Liver (tissue), 9 donors: Measurements from ENCODE around the gene RCE1. TPM values are rescaled to one million over a fixed set of nuclear protein-coding genes. Genes with fewer than 3 reads are reported as not detected.

ENCODE experiments used
- DNase-seq: peaks from one replicate; pipeline ENCODE4 v3.0.0-alpha.2; 2017; ENCODE audit warnings: low spot score
- H3K27ac ChIP-seq, 2 donors: one replicate each; pipeline ENCODE4 v1.7.0; 2013; ENCODE audit warnings: inconsistent platforms in 2 of 2, low read length in 2 of 2, control low read depth in 1 of 2, low read depth in 1 of 2, mild to moderate bottlenecking in 1 of 2
- H3K27me3 ChIP-seq, 4 donors: one replicate each; pipeline versions ENCODE4 v1.6.1 to v1.7.0; 2013; ENCODE audit warnings: low read length in 3 of 4, inconsistent platforms in 1 of 4, mild to moderate bottlenecking in 1 of 4, moderate library complexity in 1 of 4; ENCODE audit not compliant: control insufficient read depth in 4 of 4, insufficient read depth in 4 of 4
- H3K36me3 ChIP-seq, 4 donors: one replicate each; pipeline versions ENCODE4 v1.6.1 to v1.7.0; 2013; ENCODE audit warnings: low read length in 3 of 4, mild to moderate bottlenecking in 3 of 4, low read depth in 1 of 4, moderate library complexity in 1 of 4; ENCODE audit not compliant: control insufficient read depth in 4 of 4, insufficient read depth in 3 of 4
- H3K4me1 ChIP-seq, 4 donors: one replicate each; pipeline versions ENCODE4 v1.6.1 to v1.7.0; 2013; ENCODE audit warnings: low read length in 3 of 4, mild to moderate bottlenecking in 3 of 4, moderate library complexity in 1 of 4; ENCODE audit not compliant: control insufficient read depth in 4 of 4, insufficient read depth in 4 of 4
- H3K4me3 ChIP-seq, 3 donors: one replicate each; pipeline versions ENCODE4 v1.6.1 to v1.7.0; 2013; ENCODE audit warnings: low read length in 3 of 3, control low read depth in 1 of 3, low read depth in 1 of 3, mild to moderate bottlenecking in 1 of 3
- H3K9ac ChIP-seq, 2 donors: one replicate each; pipeline ENCODE4 v1.7.0; 2013; ENCODE audit warnings: low read length in 2 of 2, mild to moderate bottlenecking in 2 of 2, moderate library complexity in 2 of 2, control low read depth in 1 of 2, low read depth in 1 of 2
- H3K9me3 ChIP-seq, 4 donors: one replicate each; pipeline versions ENCODE4 v1.6.1 to v1.7.0; 2013; ENCODE audit warnings: low read length in 3 of 4; ENCODE audit not compliant: control insufficient read depth in 4 of 4
- ATF3 ChIP-seq: IDR thresholded peaks from 2 replicates; pipeline ENCODE4 v1.6.1; 2016; ENCODE audit warnings: antibody characterized with exemption
- CTCF ChIP-seq: fragments of 150-350 bp; IDR thresholded peaks from 2 replicates; pipeline ENCODE4 v1.5.1; 2017; ENCODE audit warnings: improper control_type of control experiment, low read depth, low read length; ENCODE audit not compliant: missing input control
- EGR1 ChIP-seq, 2 donors: IDR thresholded peaks; 2 replicates each; pipeline ENCODE4 v1.6.1; 2016 to 2018; ENCODE audit warnings: antibody characterized with exemption in 2 of 2, low read depth in 2 of 2
- FOXA1 ChIP-seq: IDR thresholded peaks from 2 replicates; pipeline ENCODE4 v1.6.1; 2016; ENCODE audit warnings: antibody characterized with exemption
- FOXA2 ChIP-seq: IDR thresholded peaks from 2 replicates; pipeline ENCODE4 v1.6.1; 2016; ENCODE audit warnings: antibody characterized with exemption
- GABPA ChIP-seq, 2 donors: IDR thresholded peaks in 1 of 2; conservative IDR thresholded peaks in 1 of 2; 2 replicates each; pipeline ENCODE4 v1.6.1; 2016; ENCODE audit warnings: antibody characterized with exemption in 2 of 2, mild to moderate bottlenecking in 1 of 2, moderate library complexity in 1 of 2
- HNF4A ChIP-seq, 2 donors: conservative IDR thresholded peaks; 2 replicates each; pipeline ENCODE4 v1.6.1; 2016; ENCODE audit warnings: antibody characterized with exemption in 2 of 2, mild to moderate bottlenecking in 2 of 2
- HNF4G ChIP-seq: IDR thresholded peaks from 2 replicates; pipeline ENCODE4 v1.6.1; 2016; ENCODE audit warnings: antibody characterized with exemption
- JUND ChIP-seq, 2 donors: IDR thresholded peaks; 2 replicates each; pipeline ENCODE4 v1.6.1; 2016; ENCODE audit warnings: antibody characterized with exemption in 2 of 2
- MAX ChIP-seq: IDR thresholded peaks from 2 replicates; pipeline ENCODE4 v1.6.1; 2016; ENCODE audit warnings: antibody characterized with exemption
- NR2F2 ChIP-seq: IDR thresholded peaks from 2 replicates; pipeline ENCODE4 v1.6.1; 2016; ENCODE audit warnings: antibody characterized with exemption
- RAD21 ChIP-seq, 2 donors: IDR thresholded peaks; 2 replicates each; pipeline ENCODE4 v1.6.1; 2016; ENCODE audit warnings: antibody characterized with exemption in 2 of 2, mild to moderate bottlenecking in 2 of 2
- RXRA ChIP-seq, 2 donors: IDR thresholded peaks; 2 replicates each; pipeline ENCODE4 v1.6.1; 2017 to 2018; ENCODE audit warnings: antibody characterized with exemption in 2 of 2, mild to moderate bottlenecking in 1 of 2
- SP1 ChIP-seq: IDR thresholded peaks from 2 replicates; pipeline ENCODE4 v1.6.1; 2018; ENCODE audit warnings: antibody characterized with exemption, mild to moderate bottlenecking
- TAF1 ChIP-seq: conservative IDR thresholded peaks from 2 replicates; pipeline ENCODE4 v1.6.1; 2016; ENCODE audit warnings: antibody characterized with exemption, mild to moderate bottlenecking
- YY1 ChIP-seq: IDR thresholded peaks from 2 replicates; pipeline ENCODE4 v1.6.1; 2016; ENCODE audit warnings: antibody characterized with exemption, mild to moderate bottlenecking
- ZBTB33 ChIP-seq: IDR thresholded peaks from 2 replicates; pipeline ENCODE4 v1.6.1; 2016; ENCODE audit warnings: antibody characterized with exemption
- WGBS: extraction: QIAGEN DNeasy Blood & Tissue Kit; methylation state at CpG from one replicate; pipeline ENCODE4 v1.1.7; 2013; 5-methylcytosine and 5-hydroxymethylcytosine counted together
- polyA plus RNA-seq, 2 donors: library from polyadenylated mRNA; stranded (reverse) in 1 of 2; unstranded in 1 of 2; fragments of 200-250 nt in 1 of 2; fragments of >200 nt in 1 of 2; fragmentation: Nextera tagmentation in 1 of 2; extraction: Ambion mirVana in 1 of 2; gene quantifications; one replicate each; pipeline versions ENCODE4 v1.2.1 to v1.2.3, GENCODE V29; 2013 to 2015
- total RNA-seq, 2 donors: library from RNA; depleted of rRNA; stranded (reverse); fragments of >200 nt; gene quantifications; one replicate each; pipeline ENCODE4 v1.2.3, GENCODE V29; 2014
- TF ChIP-seq, protein P1 (sequence below): IDR thresholded peaks from 2 replicates; pipeline ENCODE4 v1.6.1; 2016; ENCODE audit warnings: antibody characterized with exemption, mild to moderate bottlenecking
- donor health status: healthy.
- donor health status: healthy.
- donor health status: healthy.
- donor health status: healthy.
- donor health status: healthy.

The RCE1 gene
- total and polyA plus RNA-seq, 4 donors, result 2.9 to 7.7 (median 3.2) TPM

GRCh38 chr11:66854729-66855211 lies 11.5 kb downstream of the RCE1 start:
- Histone ChIP-seq H3K36me3 (peaks cover 10 to 35% (median 21%) of the 10 kb centered on the region in 4 donors), H3K9me3 (no peaks in the 10 kb centered on the region), H3K4me1 (peaks cover 0 to 8% (median 2%) of the 10 kb centered on the region in 4 donors), H3K9ac (no peak overlapping the region), H3K27ac (no peak overlapping the region), H3K4me3 (no peak overlapping the region), H3K27me3 (no peaks in the 10 kb centered on the region)
- DNase-seq, result no peak
- 98% methylated on average over 15 of the region's 15 CpGs for WGBS
- TF ChIP-seq MAX (no peak), CTCF (no peak), NR2F2 (no peak), ATF3 (no peak), TAF1 (no peak), HNF4A (conservative IDR thresholded peaks at IDR 0.05) (no peak), GABPA (IDR thresholded peaks at IDR 0.05 in 1 of 2, conservative IDR thresholded peaks at IDR 0.05 in 1 of 2) (no peak), FOXA2 (no peak), HNF4G (no peak), RAD21 (IDR thresholded peaks at IDR 0.05) (no peak), FOXA1 (no peak), RXRA (IDR thresholded peaks at IDR 0.05) (no peak), YY1 (no peak), EGR1 (IDR thresholded peaks at IDR 0.05; ENCODE audit: low read depth in 2 of 2) (no peak), SP1 (no peak)

- 42% methylated on average over 51 of the region's 51 CpGs for WGBS
Measured at GRCh38 chr11:66855574-66856495, 12.6 kb downstream of the RCE1 start.

More at GRCh38 chr11:66855574-66856495, 12.6 kb downstream of the RCE1 start:
- Histone ChIP-seq H3K4me3 (peak overlapping the region in 2 of 3 donors; percentile 5 to 33), H3K36me3 (peaks cover 10 to 33% (median 21%) of the 10 kb centered on the region in 4 donors), H3K27ac (peak overlapping the region; percentile 40 to 55), H3K27me3 (no peaks in the 10 kb centered on the region), H3K4me1 (peaks cover 0 to 8% (median 2%) of the 10 kb centered on the region in 4 donors), H3K9ac (peak overlapping the region in 1 of 2 donors; percentile 12), H3K9me3 (no peaks in the 10 kb centered on the region)
- DNase-seq, result peak; percentile 89
- no peak for TF ChIP-seq RAD21 (IDR thresholded peaks at IDR 0.05)
- TF ChIP-seq ZBTB33, result no peak
- no peak for TF ChIP-seq GABPA (IDR thresholded peaks at IDR 0.05 in 1 of 2, conservative IDR thresholded peaks at IDR 0.05 in 1 of 2)
- no peak for TF ChIP-seq RXRA (IDR thresholded peaks at IDR 0.05)
- TF ChIP-seq CTCF, result no peak
- TF ChIP-seq TAF1, result no peak
- TF ChIP-seq FOXA1, result no peak
- TF ChIP-seq SP1, result no peak
- TF ChIP-seq HNF4A (conservative IDR thresholded peaks at IDR 0.05), result no peak
- no peak for TF ChIP-seq HNF4G
- TF ChIP-seq, protein P1, sequence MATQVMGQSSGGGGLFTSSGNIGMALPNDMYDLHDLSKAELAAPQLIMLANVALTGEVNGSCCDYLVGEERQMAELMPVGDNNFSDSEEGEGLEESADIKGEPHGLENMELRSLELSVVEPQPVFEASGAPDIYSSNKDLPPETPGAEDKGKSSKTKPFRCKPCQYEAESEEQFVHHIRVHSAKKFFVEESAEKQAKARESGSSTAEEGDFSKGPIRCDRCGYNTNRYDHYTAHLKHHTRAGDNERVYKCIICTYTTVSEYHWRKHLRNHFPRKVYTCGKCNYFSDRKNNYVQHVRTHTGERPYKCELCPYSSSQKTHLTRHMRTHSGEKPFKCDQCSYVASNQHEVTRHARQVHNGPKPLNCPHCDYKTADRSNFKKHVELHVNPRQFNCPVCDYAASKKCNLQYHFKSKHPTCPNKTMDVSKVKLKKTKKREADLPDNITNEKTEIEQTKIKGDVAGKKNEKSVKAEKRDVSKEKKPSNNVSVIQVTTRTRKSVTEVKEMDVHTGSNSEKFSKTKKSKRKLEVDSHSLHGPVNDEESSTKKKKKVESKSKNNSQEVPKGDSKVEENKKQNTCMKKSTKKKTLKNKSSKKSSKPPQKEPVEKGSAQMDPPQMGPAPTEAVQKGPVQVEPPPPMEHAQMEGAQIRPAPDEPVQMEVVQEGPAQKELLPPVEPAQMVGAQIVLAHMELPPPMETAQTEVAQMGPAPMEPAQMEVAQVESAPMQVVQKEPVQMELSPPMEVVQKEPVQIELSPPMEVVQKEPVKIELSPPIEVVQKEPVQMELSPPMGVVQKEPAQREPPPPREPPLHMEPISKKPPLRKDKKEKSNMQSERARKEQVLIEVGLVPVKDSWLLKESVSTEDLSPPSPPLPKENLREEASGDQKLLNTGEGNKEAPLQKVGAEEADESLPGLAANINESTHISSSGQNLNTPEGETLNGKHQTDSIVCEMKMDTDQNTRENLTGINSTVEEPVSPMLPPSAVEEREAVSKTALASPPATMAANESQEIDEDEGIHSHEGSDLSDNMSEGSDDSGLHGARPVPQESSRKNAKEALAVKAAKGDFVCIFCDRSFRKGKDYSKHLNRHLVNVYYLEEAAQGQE, result no peak
- no peak for TF ChIP-seq JUND (IDR thresholded peaks at IDR 0.05)
- no peak for TF ChIP-seq ATF3
- TF ChIP-seq FOXA2, result no peak
- TF ChIP-seq YY1, result no peak
